Activated T-cell treated with anti-CD3 and anti-CD28 coated beads for 24 hours (primary cell): ENCODE results near the gene NKX2-1.

Source experiments
- DNase-seq: peaks from one replicate; pipeline ENCODE4 v3.0.0-alpha.2; 2020; ENCODE audit warnings: low read depth

The NKX2-1 gene

GRCh38 chr14:36517242-36518030, 2.6 kb downstream of the NKX2-1 start:
- no peak for DNase-seq

GRCh38 chr14:36516719-36517241, 3.3 kb downstream of the NKX2-1 start:
- no peak for DNase-seq

GRCh38 chr14:36515896-36516718, 3.9 kb downstream of the NKX2-1 start:
- no peak for DNase-seq

GRCh38 chr14:36515105-36515593, 4.9 kb downstream of the NKX2-1 start:
- DNase-seq, result no peak

- DNase-seq, result no peak
Measured at GRCh38 chr14:36514278-36515104, 5.5 kb downstream of the NKX2-1 start.

GRCh38 chr14:36513451-36514277, 6.4 kb downstream of the NKX2-1 start:
- DNase-seq, result no peak

GRCh38 chr14:36513012-36513420, 7.0 kb downstream of the NKX2-1 start:
- no peak for DNase-seq

- no peak for DNase-seq
Measured at GRCh38 chr14:36512585-36513003, 7.4 kb downstream of the NKX2-1 start.

GRCh38 chr14:36511981-36512584, 7.9 kb downstream of the NKX2-1 start:
- DNase-seq, result no peak

- DNase-seq, result no peak
Measured at GRCh38 chr14:36510874-36511273, 9.2 kb downstream of the NKX2-1 start.

GRCh38 chr14:36510078-36510799, 9.8 kb downstream of the NKX2-1 start:
- no peak for DNase-seq

- no peak for DNase-seq
Measured at GRCh38 chr14:36509069-36509917, 10.7 kb downstream of the NKX2-1 start.

GRCh38 chr14:36508418-36509068, 11.5 kb downstream of the NKX2-1 start:
- no peak for DNase-seq

GRCh38 chr14:36507847-36508417, 12.1 kb downstream of the NKX2-1 start:
- no peak for DNase-seq

- no peak for DNase-seq
Measured at GRCh38 chr14:36506732-36507614, 13.1 kb downstream of the NKX2-1 start.

- no peak for DNase-seq
Measured at GRCh38 chr14:36505892-36506731, 13.9 kb downstream of the NKX2-1 start.
